Measurements from ENCODE around the gene CCDC117. TPM values are rescaled to one million over a fixed set of nuclear protein-coding genes. Genes with fewer than 3 reads are reported as not detected.

Gene CCDC117
- total and polyA plus RNA-seq, 7 donors: 9.6 to 33.2 (median 23.9) TPM

- 45 to 55% methylated on average over 3 of the region's 3 CpGs for WGBS, 2 donors
- no peak overlapping the region for H3K27ac ChIP-seq
- peaks cover 0 to 36% (median 15%) of the 10 kb centered on the region in 4 donors for H3K4me1 ChIP-seq
- no peak overlapping the region for H3K4me3 ChIP-seq
- intact Hi-C loops (cut with DNase I): no loop called here
- H3K9me3 ChIP-seq: no peaks in the 10 kb centered on the region
- TF ChIP-seq POLR2A (IDR thresholded peaks at IDR 0.05): no peak
- TF ChIP-seq EP300 (IDR thresholded peaks at IDR 0.05): no peak
- no peak for TF ChIP-seq POLR2AphosphoS5 (IDR thresholded peaks at IDR 0.05)
- TF ChIP-seq, protein P1, sequence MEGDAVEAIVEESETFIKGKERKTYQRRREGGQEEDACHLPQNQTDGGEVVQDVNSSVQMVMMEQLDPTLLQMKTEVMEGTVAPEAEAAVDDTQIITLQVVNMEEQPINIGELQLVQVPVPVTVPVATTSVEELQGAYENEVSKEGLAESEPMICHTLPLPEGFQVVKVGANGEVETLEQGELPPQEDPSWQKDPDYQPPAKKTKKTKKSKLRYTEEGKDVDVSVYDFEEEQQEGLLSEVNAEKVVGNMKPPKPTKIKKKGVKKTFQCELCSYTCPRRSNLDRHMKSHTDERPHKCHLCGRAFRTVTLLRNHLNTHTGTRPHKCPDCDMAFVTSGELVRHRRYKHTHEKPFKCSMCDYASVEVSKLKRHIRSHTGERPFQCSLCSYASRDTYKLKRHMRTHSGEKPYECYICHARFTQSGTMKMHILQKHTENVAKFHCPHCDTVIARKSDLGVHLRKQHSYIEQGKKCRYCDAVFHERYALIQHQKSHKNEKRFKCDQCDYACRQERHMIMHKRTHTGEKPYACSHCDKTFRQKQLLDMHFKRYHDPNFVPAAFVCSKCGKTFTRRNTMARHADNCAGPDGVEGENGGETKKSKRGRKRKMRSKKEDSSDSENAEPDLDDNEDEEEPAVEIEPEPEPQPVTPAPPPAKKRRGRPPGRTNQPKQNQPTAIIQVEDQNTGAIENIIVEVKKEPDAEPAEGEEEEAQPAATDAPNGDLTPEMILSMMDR (IDR thresholded peaks at IDR 0.05): no peak
- peaks cover 22 to 54% (median 33%) of the 10 kb centered on the region in 4 donors for H3K36me3 ChIP-seq
- no peaks in the 10 kb centered on the region for H3K27me3 ChIP-seq
- DNase-seq: no peak
Observed at GRCh38 chr22:28791841-28792490, 19.5 kb downstream of the CCDC117 start.

- WGBS, 2 donors: 78 to 79% methylated on average over 15 of the region's 15 CpGs
- peaks cover 22 to 54% (median 30%) of the 10 kb centered on the region in 4 donors for H3K36me3 ChIP-seq
- intact Hi-C loops (cut with DNase I): no loop called here
Observed at GRCh38 chr22:28792491-28793383, 20.2 kb downstream of the CCDC117 start.

GRCh38 chr22:28793976-28794584 is 21.6 kb downstream of the CCDC117 start:
- 56 to 79% methylated on average over 4 of the region's 4 CpGs for WGBS, 2 donors
- H3K4me3 ChIP-seq: no peak overlapping the region
- H3K27ac ChIP-seq: no peak overlapping the region
- no peaks in the 10 kb centered on the region for H3K9me3 ChIP-seq
- no peaks in the 10 kb centered on the region for H3K27me3 ChIP-seq
- no peak for DNase-seq
- TF ChIP-seq, protein P1 (IDR thresholded peaks at IDR 0.05): no peak
- TF ChIP-seq EP300 (IDR thresholded peaks at IDR 0.05): no peak
- TF ChIP-seq POLR2A (IDR thresholded peaks at IDR 0.05): no peak
- TF ChIP-seq POLR2AphosphoS5 (IDR thresholded peaks at IDR 0.05): no peak
- intact Hi-C loops (cut with DNase I): no loop called here
- H3K36me3 ChIP-seq: peaks cover 22 to 52% (median 30%) of the 10 kb centered on the region in 4 donors
- peaks cover 0 to 48% (median 33%) of the 10 kb centered on the region in 4 donors for H3K4me1 ChIP-seq

More at GRCh38 chr22:28792491-28793383, 20.2 kb downstream of the CCDC117 start:
- no peak for TF ChIP-seq POLR2AphosphoS5 (IDR thresholded peaks at IDR 0.05)
- no peak for TF ChIP-seq POLR2A (IDR thresholded peaks at IDR 0.05)
- TF ChIP-seq, protein P1 (IDR thresholded peaks at IDR 0.05): no peak
- no peak for TF ChIP-seq EP300 (IDR thresholded peaks at IDR 0.05)
- no peaks in the 10 kb centered on the region for H3K27me3 ChIP-seq
- no peak overlapping the region for H3K4me3 ChIP-seq
- H3K4me1 ChIP-seq: peaks cover 0 to 43% (median 22%) of the 10 kb centered on the region in 4 donors
- H3K27ac ChIP-seq: no peak overlapping the region
- no peak for DNase-seq
- H3K9me3 ChIP-seq: no peaks in the 10 kb centered on the region

DNA sequence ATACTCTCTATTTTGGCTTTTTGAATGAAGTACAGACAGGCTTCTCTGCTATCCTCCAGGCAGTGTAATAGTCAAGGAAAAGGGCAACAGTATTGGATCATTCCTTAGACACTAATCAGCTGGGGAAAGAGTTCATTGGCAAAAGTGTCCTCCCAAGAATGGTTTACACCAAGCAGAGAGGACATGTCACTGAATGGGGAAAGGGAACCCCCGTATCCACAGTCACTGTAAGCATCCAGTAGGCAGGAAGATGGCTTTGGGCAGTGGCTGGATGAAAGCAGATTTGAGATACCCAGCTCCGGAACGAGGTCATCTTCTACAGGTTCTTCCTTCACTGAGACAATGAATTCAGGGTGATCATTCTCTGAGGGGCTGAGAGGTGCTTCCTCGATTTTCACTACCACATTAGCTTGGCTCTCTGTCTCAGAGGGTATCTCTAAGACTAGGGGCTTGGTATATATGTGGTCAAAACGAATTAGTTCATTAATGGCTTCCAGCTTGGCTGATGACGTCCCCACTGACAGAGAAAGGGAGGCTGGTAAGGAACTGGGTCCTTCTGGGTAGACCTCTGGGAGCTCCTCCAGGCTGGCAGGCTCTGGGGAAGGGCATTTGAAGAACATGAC is 22.7 kb downstream of the CCDC117 start:
- H3K36me3 ChIP-seq: peaks cover 22 to 52% (median 26%) of the 10 kb centered on the region in 4 donors
- peaks cover 0 to 50% (median 33%) of the 10 kb centered on the region in 4 donors for H3K4me1 ChIP-seq
- no peaks in the 10 kb centered on the region for H3K27me3 ChIP-seq
- H3K4me3 ChIP-seq: no peak overlapping the region
- H3K9me3 ChIP-seq: no peaks in the 10 kb centered on the region
- intact Hi-C loops (cut with DNase I): no loop called here
- 72 to 83% methylated on average over 6 of the region's 6 CpGs for WGBS, 2 donors
- no peak for DNase-seq
- TF ChIP-seq POLR2A (IDR thresholded peaks at IDR 0.05): no peak
- TF ChIP-seq POLR2AphosphoS5 (IDR thresholded peaks at IDR 0.05): no peak
- no peak for TF ChIP-seq EP300 (IDR thresholded peaks at IDR 0.05)
- TF ChIP-seq, protein P1 (IDR thresholded peaks at IDR 0.05): no peak
- peak overlapping the region in 1 of 4 donors; percentile 9 for H3K27ac ChIP-seq
